IMR-90 (cell line): ENCODE results near the gene TBCD. TPM values are rescaled to one million over a fixed set of nuclear protein-coding genes. Genes with fewer than 3 reads are reported as not detected.

Experiments used
- ATAC-seq: fragments of 200-7000 bp; cut with Tn5 transposase; 2 replicates; pipeline ENCODE4 v1.9.1; 2020; ENCODE audit warnings: low read depth, mild to moderate bottlenecking, moderate library complexity
- BruUV-seq: library from RNA; stranded (reverse); fragments of 400-500 nt; replicated peaks from 2 replicates; lab custom pipeline; 2021; lab: Mats Ljungman, UMichigan
- CTCF ChIA-PET: fragments of 300-600 bp; formaldehyde crosslinking; extraction: SDS; loops from one replicate; lab custom pipeline; 2021; ENCODE audit warnings: antibody characterized with exemption; lab: Yijun Ruan, JAX
- POLR2A ChIA-PET: fragments of 300-600 bp; sonication (Branson Sonifier 250); formaldehyde crosslinking; loops from one replicate; lab custom pipeline; 2022; ENCODE audit warnings: antibody characterized with exemption; ENCODE audit not compliant: unreplicated experiment; lab: Charles Lee
- DNase-seq: peaks from one replicate; pipeline ENCODE4 v3.0.0; 2013
- H2AFZ ChIP-seq: replicated peaks from 2 replicates; pipeline ENCODE3; 2013; ENCODE audit warnings: low read length, mild to moderate bottlenecking; ENCODE audit not compliant: poor library complexity
- H2AK5ac ChIP-seq: 2 replicates; pipeline ENCODE4 v1.6.1; 2013; ENCODE audit warnings: low read depth, low read length, inconsistent platforms
- H2AK9ac ChIP-seq: replicated peaks from 2 replicates; pipeline ENCODE3; 2013; ENCODE audit warnings: mild to moderate bottlenecking, low read depth, low read length, moderate library complexity; ENCODE audit not compliant: poor library complexity
- H2BK120ac ChIP-seq: 2 replicates; pipeline ENCODE4 v1.6.1; 2013; ENCODE audit warnings: low read depth, low read length, inconsistent platforms
- H2BK15ac ChIP-seq: 3 replicates; pipeline ENCODE4 v1.6.1; 2013; ENCODE audit warnings: low read depth, low read length, inconsistent platforms
- H2BK20ac ChIP-seq: 2 replicates; pipeline ENCODE4 v1.6.1; 2013; ENCODE audit warnings: low read depth, mild to moderate bottlenecking, inconsistent platforms, low read length, moderate library complexity
- H2BK5ac ChIP-seq: 2 replicates; pipeline ENCODE4 v1.6.1; 2013; ENCODE audit warnings: mild to moderate bottlenecking, low read depth, low read length, inconsistent platforms; ENCODE audit not compliant: poor library complexity, severe bottlenecking
- H3K14ac ChIP-seq: replicated peaks from 2 replicates; pipeline ENCODE4 v1.6.1; 2013; ENCODE audit warnings: low read depth, low read length, inconsistent platforms
- H3K18ac ChIP-seq: 2 replicates; pipeline ENCODE4 v1.6.1; 2013; ENCODE audit warnings: low read depth, low read length, control low read depth
- H3K23ac ChIP-seq: 2 replicates; pipeline ENCODE4 v1.6.1; 2013; ENCODE audit warnings: low read depth, low read length, inconsistent platforms
- H3K27ac ChIP-seq: 2 replicates; pipeline ENCODE4 v1.5.1; 2013; ENCODE audit warnings: mild to moderate bottlenecking, control low read depth, low read length; ENCODE audit not compliant: insufficient read depth
- H3K27me3 ChIP-seq: 2 replicates; pipeline ENCODE4 v1.6.1; 2013; ENCODE audit warnings: low read length; ENCODE audit not compliant: control insufficient read depth, insufficient read depth
- H3K36me3 ChIP-seq: 2 replicates; pipeline ENCODE4 v1.6.1; 2013; ENCODE audit warnings: low read length, mixed read lengths; ENCODE audit not compliant: control insufficient read depth, insufficient read depth
- H3K4ac ChIP-seq: 2 replicates; pipeline ENCODE4 v1.6.1; 2013; ENCODE audit warnings: low read depth, low read length, inconsistent platforms
- H3K4me1 ChIP-seq: 2 replicates; pipeline ENCODE4 v1.6.1; 2013; ENCODE audit warnings: low read length, mixed read lengths; ENCODE audit not compliant: control insufficient read depth, insufficient read depth
- H3K4me2 ChIP-seq: 2 replicates; pipeline ENCODE4 v1.6.1; 2013; ENCODE audit warnings: low read depth, mild to moderate bottlenecking, control low read depth, low read length, moderate library complexity
- H3K4me3 ChIP-seq: 2 replicates; pipeline ENCODE4 v1.5.1; 2013; ENCODE audit warnings: low read depth, mild to moderate bottlenecking, control low read depth, low read length, moderate library complexity; ENCODE audit not compliant: insufficient read depth
- H3K56ac ChIP-seq: 2 replicates; pipeline ENCODE4 v1.6.1; 2013; ENCODE audit warnings: low read length, inconsistent platforms; ENCODE audit not compliant: insufficient read depth; ENCODE audit errors: extremely low read depth
- H3K79me1 ChIP-seq, 2 experiments: 2 replicates each; pipeline ENCODE4 v1.6.1; 2013; ENCODE audit warnings: low read length in 2 of 2, inconsistent platforms in 1 of 2, low read depth in 1 of 2
- H3K9ac ChIP-seq: 2 replicates; pipeline ENCODE4 v1.6.1; 2013; ENCODE audit warnings: low read depth, low read length, control low read depth
- H3K9me1 ChIP-seq: 2 replicates; pipeline ENCODE4 v1.6.1; 2013; ENCODE audit warnings: low read length, inconsistent platforms; ENCODE audit not compliant: insufficient read depth
- H3K9me3 ChIP-seq: 2 replicates; pipeline ENCODE4 v1.6.1; 2013; ENCODE audit warnings: low read length; ENCODE audit not compliant: control insufficient read depth, insufficient read depth
- H4K20me1 ChIP-seq: 2 replicates; pipeline ENCODE4 v1.6.1; 2013; ENCODE audit warnings: low read length, inconsistent platforms; ENCODE audit not compliant: insufficient read depth
- H4K5ac ChIP-seq: 2 replicates; pipeline ENCODE4 v1.6.1; 2013; ENCODE audit warnings: mild to moderate bottlenecking, low read depth, low read length, control low read depth
- H4K8ac ChIP-seq, 2 experiments: 2 replicates each; pipeline ENCODE4 v1.6.1; 2013; ENCODE audit warnings: low read depth in 2 of 2, low read length in 2 of 2, control low read depth in 1 of 2, inconsistent platforms in 1 of 2
- H4K91ac ChIP-seq: 2 replicates; pipeline ENCODE4 v1.6.1; 2013; ENCODE audit warnings: low read depth, low read length, inconsistent platforms; ENCODE audit not compliant: insufficient read depth
- RAD21 ChIP-seq: IDR thresholded peaks from 2 replicates; pipeline ENCODE4 v1.6.1; 2012; ENCODE audit warnings: low read length, improper control_type of control experiment
- RCOR1 ChIP-seq: IDR thresholded peaks from 2 replicates; pipeline ENCODE4 v1.6.1; 2012; ENCODE audit warnings: mild to moderate bottlenecking, low read length, improper control_type of control experiment; ENCODE audit not compliant: insufficient replicate concordance
- USF2 ChIP-seq: fragments of 150-350 bp; IDR thresholded peaks from 2 replicates; pipeline ENCODE4 v1.6.1; 2017; ENCODE audit warnings: mild to moderate bottlenecking, antibody characterized with exemption, low read length, low read depth
- WGBS, 2 experiments: methylation state at CpG; one replicate each; pipeline versions ENCODE4 v1.1.5 to v1.1.7; 2013; ENCODE audit warnings: missing lambda C conversion rate in 2 of 2; ENCODE audit not compliant: insufficient read length in 1 of 2; ENCODE audit errors: extremely low coverage in 2 of 2; 5-methylcytosine and 5-hydroxymethylcytosine counted together
- dilution Hi-C: fragments of 300-500 bp; cut with HindIII; formaldehyde crosslinking; loops from one replicate; pipeline ENCODE4 v1.14.3; 2018; ENCODE audit warnings: low sequenced_read_pairs; ENCODE audit not compliant: unreplicated experiment
- in situ Hi-C: fragments of 300-500 bp; cut with MboI; formaldehyde crosslinking; loops from 3 replicates; pipeline ENCODE4 v1.14.3; 2019; ENCODE audit warnings: low sequenced_read_pairs, inconsistent platforms, mixed read lengths
- intact Hi-C: fragments of 100-400 bp; cut with micrococcal nuclease; formaldehyde crosslinking; loops from 2 replicates; pipeline ENCODE4 v1.10.0; 2022
- polyA plus RNA-seq, 3 experiments: library from polyadenylated mRNA; depleted of rRNA; stranded (reverse); fragments of >200 nt; gene quantifications; 2 replicates each; pipeline ENCODE4 v1.2.3, GENCODE V29; 2012; ENCODE audit warnings: low replicate concordance in 1 of 3
- total RNA-seq: library from RNA; depleted of rRNA; stranded (reverse); fragments of >200 nt; gene quantifications from 2 replicates; pipeline ENCODE4 v1.2.3, GENCODE V29; 2012

TBCD gene
- total and polyA plus RNA-seq, 2 of the 4 experiments (the other 2 are of a cell fraction), result 21.9 to 54.5 TPM

- H3K27ac ChIP-seq, result no peak overlapping the region
- no peak overlapping the region for H2BK20ac ChIP-seq
- in situ Hi-C loops (no loop called here), dilution Hi-C loops (no loop called here), intact Hi-C loops (no loop called here)
- no peak overlapping the region for H3K4ac ChIP-seq
- no peaks in the 10 kb centered on the region for H3K79me1 ChIP-seq
- H2AK9ac ChIP-seq, result no peak overlapping the region
- H2BK15ac ChIP-seq, result no peak overlapping the region
- no peak overlapping the region for H3K56ac ChIP-seq
- no peaks in the 10 kb centered on the region for H3K27me3 ChIP-seq
- no peak overlapping the region for H2BK5ac ChIP-seq
- no peak overlapping the region for H4K5ac ChIP-seq
- no peaks in the 10 kb centered on the region for H3K9me1 ChIP-seq
- peaks cover 50% of the 10 kb centered on the region for H3K36me3 ChIP-seq
- H3K4me1 ChIP-seq, result no peaks in the 10 kb centered on the region
- DNase-seq, result no peak
- no peak overlapping the region for H2AK5ac ChIP-seq
- H3K4me3 ChIP-seq, result no peak overlapping the region
- H3K23ac ChIP-seq, result no peak overlapping the region
- no peak overlapping the region for H4K8ac ChIP-seq
- POLR2A ChIA-PET, result no interaction called here
- H3K9me3 ChIP-seq, result peaks cover 13% of the 10 kb centered on the region
- H4K91ac ChIP-seq, result no peak overlapping the region
- 100% methylated on average over 1 of the region's 10 CpGs; no CpG with 5 or more reads in 1 of the 2 experiments for WGBS, 2 experiments
- BruUV-seq, result no TSS peak
- H4K20me1 ChIP-seq, result no peaks in the 10 kb centered on the region
- H2BK120ac ChIP-seq, result no peak overlapping the region
- H3K18ac ChIP-seq, result no peak overlapping the region
- H2AFZ ChIP-seq, result no peak overlapping the region
- CTCF ChIA-PET, result no interaction called here
- no peak for ATAC-seq
- H3K9ac ChIP-seq, result no peak overlapping the region
- no peak for TF ChIP-seq USF2
- no peak for TF ChIP-seq RAD21
- TF ChIP-seq RCOR1, result no peak
- no peak overlapping the region for H3K4me2 ChIP-seq
- H3K14ac ChIP-seq, result no peak overlapping the region
Observed at GRCh38 chr17:82939621-82940135, 187.8 kb downstream of the TBCD start.
